AML-193 (cell line): ENCODE measurements around the gene AARS2.
"Not testable (repeated sequence)": the region's sequence is repeated elsewhere in the genome, so short reads cannot be mapped to it uniquely, and the experiment has no call there.

Experiments
- DNase-seq, 2 experiments: peaks; one replicate each; lab custom pipeline; 2025; lab: John Stamatoyannopoulos, UW

The AARS2 gene

DNA sequence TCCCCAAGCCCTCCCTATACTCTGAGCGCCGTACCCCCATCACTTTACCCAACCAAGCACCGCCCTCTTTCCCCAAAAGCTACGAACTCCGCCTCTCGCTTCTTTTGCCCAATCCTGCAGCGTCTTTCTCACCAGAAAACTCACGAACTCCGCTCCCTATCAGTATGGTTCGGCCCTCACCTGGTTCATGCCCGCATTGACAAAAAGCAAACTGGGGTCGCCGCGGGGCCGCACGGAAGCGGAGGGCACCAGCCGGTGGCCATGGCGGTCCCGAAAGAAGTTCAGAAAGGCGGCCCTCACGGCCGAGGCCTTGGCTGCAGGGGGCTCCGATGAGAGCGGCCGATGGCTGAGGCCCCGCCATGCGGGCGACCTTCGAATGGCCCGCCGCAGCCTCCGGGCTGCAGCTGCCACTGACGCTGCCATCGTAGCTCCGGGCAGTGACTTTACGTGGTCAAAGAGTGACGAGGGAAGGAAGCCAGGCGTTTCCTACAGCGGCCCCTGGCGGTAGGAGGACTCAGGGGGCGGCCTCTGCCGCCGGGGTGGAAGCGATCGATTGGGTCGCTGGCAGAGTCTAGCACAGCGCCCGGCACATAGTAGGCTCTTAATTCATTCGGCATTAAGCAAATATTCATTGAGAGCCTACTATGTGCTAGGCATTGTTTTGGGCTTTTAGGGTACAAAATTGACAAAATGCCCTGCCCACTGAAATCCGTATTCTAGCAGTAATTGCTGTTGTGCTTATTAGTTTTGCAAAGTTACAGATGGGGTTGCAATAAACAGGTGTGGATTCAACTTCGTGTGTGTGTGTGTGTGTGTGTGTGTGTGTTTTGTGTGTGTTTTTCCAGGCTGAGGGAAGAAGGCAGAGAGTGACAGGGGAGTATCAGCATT, at the start of gene AARS2:
Gene AARS2, minus strand, starts transcription at position 447 of the 888 bp plus-strand sequence. Its CDS starts 24 bp downstream, at position 423.
- DNase-seq: peak; percentile 88 to 89

DNA sequence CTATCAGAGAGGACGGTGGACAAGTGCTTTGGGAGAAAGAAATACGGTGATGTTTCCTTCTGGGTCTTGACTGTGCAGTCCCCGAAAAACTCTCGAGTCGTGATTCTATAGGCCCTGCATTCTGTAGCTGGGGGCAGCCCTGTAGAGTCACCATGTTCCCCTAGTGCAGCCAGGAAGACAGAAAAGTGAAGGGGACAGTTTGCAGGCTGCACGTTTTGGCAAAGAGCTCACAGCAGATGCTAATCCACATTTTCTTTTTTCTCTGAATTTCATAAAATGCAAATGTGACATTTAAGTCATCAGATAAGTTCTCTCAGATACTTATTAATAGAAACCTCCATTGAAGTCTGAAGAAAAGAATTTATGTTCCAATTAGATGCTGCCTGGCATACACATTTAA, 48.8 kb upstream of the AARS2 start:
- DNase-seq: no peak

DNA sequence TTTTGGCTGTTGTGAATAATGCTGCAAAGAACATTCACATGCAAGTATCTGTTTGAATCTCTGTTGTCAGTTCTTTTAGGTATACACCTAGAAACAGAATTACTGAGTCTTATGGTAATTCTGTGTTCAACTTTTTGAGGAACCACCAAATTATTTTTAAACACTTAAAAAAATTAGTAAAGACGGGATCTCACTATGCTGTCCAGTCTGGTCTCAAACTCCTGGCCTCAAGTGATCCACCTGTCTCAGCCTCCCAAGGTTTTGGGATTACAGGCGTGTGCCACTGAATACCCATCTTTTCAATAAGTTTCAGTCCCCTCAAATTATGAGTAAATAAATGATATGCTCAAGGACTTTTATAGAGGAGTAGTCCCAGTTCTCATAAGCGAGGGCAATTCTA, 46.8 kb upstream of the AARS2 start:
- no peak for DNase-seq

DNA sequence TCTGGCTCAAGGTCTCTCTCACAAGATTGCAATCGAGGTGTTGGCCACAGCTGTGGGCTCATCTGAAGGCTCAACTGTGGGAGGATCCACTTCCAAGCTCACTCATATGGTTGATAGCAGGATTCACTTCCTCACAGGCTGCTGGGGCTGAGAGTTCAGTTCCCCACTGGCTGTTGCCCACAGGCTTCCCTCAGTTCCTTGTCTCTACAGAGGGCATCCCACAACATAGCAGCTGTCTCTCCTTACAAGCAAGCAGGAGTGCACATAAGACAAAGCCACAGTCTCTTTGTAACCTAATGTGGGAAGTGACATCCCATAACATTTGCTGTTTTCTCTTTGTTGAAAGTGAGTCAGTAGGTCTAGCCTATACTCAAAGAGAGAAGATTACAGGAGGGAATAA, 43.3 kb upstream of the AARS2 start:
- no peak for DNase-seq

DNA sequence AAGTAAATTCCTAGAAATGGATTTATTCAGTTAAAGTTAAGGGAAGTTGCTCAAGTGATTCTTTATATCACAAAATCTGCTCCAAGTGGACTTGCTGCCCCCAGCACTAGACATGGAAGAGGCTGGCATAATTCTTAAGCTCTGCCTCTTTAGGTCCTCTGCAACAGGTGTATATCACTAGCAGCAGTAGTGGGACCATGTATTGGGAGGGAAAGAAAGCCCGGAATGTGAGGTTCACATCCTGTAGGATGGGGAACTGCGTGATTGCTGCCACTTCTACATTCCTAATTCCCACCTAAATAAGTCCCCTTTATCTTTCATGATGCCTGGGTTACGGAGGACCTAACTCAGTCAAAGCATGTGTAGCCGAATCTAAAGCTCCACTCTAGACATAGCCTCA, 42.5 kb upstream of the AARS2 start:
- no peak for DNase-seq

DNA sequence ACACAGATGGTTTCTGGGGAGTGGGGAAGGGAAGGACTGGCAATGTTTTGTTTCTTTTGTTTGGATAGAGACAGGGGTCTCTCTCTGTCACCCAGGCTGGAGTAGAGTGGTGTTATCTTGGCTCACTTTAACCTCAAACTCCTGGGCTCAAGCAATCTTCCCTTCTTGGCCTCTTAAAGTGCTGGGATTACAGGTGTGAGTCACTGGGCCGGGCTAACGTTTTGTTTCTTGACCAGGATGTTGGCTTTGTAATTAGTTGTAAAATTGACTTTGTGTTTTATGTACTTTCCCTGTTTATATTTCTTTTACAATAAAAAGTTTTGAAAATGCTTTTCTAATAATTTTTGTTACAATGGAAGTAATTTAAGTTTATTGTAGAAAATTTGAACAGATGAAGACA, 40.2 kb upstream of the AARS2 start:
- no peak for DNase-seq

DNA sequence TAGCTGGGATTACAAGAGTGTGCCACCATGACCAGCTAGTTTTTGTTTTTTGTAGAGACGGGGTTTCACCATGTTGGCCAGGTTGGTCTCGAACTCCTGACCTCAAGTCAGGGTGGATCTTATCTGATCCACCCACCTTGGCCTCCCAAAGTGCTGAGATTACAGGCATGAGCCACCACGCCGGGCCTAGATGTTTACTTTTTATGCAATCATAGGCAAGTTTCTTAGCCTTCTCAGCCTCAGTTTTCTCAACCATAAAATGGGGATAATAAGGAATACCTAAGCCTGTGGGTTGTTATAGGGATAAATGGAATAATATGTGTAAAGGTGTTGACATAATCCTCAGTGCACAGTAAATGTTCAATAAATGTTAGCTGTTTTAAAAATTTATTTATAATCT, 39.1 kb upstream of the AARS2 start:
- no peak for DNase-seq

DNA sequence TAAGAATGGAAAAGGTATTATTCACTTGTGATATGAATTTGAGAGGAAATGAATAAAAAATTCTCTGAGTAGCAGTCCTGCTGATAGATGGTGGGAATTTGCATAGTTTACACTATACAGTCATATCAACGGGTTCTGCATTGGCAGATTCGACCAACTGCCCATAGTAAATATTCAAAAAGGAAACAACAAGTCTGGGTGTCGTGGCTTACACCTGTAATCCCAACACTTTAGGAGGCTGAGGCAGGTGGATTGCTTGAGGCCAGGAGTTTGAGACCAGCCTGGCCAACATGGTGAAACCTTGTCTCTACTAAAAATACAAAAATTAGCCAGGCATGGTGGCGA, 37.5 kb upstream of the AARS2 start:
- DNase-seq: not testable (repeated sequence)

DNA sequence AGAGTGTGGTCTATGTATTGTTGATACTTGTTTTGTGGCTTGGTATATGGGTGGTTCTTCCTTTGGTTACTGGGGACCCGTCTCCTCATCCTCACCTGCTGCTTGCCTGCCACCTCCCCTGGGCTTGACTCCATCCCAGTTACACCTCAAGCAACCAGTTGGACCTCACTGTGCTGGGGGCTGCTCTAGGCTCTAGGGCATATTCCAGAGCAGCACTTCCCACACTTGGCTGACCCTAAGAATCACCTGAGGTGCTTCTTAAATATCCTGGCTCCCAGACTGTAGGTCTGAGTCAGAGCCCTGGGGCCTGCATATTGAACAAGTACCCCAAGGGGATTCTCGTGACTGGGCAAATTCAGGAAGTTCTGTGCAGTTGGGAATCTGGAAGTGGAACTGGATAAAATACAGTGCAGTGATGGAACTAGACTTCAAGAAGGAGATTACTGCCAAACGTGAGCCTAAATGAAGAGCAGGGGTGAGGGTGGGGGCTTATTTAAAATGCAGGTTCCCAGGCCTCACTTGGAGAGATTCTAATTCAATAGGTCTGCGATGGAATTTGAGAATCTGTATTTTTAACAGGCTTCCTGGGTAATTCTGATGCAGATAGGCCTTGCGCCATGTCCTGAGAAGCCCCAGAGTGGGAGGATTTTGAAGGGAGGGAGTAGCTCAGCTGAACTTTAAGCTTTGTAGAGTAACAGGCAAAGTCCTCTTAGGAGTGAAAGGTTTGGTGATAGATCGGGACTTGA, 36.9 kb upstream of the AARS2 start:
- no peak for DNase-seq

DNA sequence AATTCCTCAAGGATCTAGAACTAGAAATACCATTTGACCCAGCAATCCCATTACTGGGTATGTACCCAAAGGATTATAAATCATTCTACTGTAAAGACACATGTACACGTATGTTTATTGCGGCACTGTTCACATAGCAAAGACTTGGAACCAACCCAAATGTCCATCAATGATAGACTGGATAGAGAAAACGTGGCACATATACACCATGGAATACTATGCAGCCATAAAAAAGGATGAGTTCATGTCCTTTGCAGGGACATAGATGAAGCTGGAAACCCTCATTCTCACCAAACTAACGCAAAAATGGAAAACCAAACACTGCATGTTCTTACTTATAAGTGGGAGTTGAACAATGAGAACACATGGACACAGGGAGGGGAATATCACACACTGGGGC, 33.7 kb upstream of the AARS2 start:
- DNase-seq: not testable (repeated sequence)

DNA sequence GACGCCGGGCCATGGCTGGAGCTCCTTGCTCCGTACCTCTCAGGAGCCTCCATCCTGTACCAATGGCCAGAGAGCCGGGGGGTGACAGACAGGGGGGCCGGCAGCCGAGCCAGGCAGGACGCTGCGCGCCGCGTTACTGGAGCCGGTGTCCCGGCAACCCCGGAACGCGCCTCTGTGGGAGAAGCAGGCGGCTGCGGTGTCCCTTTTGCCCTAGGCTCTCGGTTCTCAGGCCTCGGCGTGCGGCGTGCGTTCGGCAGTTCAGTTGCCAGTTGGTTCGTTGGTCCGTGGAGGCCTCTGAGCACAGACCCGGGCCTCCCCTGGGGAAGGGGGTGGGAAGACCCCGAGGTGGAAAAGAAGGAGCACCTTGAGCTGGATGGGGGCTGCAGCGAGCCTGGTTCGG, 29.3 kb upstream of the AARS2 start, which contains the start of gene SPATS1:
Gene SPATS1, plus strand, starts transcription at position 162 of the 400 bp plus-strand sequence. CDS start 446 bp downstream, outside the sequence.
- DNase-seq: no peak

DNA sequence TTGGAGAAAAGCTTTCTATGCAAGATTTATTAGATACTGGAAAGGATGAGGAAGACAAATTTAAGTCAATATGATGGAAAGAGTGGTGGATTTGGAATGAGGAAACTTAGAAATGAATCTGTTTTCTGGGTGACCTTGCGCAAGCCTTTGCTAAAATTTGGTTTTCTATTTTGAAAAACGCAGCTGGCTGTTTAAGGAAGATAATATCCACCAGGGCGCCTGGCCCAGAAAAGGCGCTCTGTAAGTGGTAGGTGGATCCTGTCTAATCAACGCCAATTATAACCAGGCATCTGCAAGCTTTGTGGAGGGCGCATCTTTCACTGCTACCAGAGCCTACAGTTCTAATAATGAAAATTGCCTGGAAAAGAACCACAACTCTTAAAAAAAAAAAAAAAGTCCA, 28.9 kb upstream of the AARS2 start:
- DNase-seq: peak; percentile 49 to 54

DNA sequence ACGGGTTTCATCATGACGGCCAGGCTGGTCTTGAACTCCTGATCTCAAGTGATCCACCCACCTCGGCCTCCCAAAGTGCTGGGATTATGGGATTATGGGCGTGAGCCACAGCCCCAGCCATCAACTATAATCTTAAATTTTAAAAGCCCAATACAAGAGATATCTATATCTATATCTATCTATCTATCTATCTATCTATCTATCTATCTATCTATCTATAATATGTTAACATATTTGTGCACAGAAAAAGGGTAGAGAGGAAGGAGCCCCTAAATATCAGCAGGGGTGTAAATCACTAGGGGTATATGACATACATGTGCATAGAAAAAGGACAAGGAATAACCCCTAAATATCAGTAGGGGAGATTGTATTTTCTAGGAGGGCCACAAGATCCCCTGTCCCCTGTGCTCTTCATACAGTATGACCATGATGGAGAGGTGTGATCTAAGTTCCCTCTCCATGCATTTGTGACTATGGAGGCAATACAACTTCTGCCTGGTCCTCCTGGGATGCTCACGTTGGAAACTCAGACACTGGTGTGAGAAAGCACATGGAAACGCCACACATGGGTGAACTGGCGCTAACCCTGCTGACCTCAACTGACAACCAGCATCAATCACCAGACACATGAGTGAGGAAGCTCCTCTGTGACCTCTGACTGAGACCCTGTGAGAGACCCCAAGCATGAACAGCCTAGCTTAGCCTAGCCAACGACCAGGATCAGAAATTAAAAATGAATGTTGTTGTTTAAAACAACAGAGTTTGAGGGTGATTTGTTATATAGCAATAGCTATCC, 28.1 kb upstream of the AARS2 start:
- DNase-seq: no peak

DNA sequence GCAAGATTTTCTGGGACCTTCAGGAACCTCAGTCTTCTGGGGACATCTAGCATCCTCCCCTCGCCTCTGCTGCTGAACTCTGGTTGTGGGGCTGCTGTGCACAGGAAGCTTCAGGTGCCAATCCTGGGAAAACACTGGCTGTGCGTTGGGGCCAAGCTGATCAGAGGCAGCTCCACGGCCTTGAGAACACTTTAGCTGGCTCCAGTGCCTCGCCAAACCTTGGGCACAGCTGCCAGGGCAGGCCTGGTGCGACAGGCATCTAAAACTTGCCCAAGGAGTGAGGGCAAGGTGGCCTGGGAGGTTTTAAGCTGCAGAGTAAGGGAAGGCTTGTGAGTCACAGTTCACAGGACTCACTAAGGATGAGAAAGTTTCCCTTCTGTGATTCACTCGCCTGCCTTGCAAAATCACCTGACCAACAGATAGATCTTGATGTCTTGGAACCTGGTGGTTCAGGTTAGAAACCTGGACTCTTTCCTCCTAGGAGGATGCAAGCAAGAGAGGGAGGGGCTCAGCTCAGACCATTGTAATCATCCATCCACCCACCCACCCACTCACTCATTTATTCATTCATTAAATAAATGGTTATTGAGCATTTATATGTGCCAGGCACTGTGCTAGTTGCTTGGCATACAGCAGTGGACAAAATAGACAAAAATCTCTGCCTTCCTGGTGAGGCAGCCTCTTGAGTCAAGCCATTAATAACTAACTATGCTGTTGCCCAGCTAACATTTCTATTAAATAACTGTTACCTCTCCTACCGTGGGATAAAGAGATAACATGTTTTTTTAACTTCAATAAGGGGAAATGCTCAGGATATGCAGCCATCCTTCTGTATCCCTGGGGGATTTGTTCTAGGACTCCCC, 26.8 kb upstream of the AARS2 start:
- no peak for DNase-seq

DNA sequence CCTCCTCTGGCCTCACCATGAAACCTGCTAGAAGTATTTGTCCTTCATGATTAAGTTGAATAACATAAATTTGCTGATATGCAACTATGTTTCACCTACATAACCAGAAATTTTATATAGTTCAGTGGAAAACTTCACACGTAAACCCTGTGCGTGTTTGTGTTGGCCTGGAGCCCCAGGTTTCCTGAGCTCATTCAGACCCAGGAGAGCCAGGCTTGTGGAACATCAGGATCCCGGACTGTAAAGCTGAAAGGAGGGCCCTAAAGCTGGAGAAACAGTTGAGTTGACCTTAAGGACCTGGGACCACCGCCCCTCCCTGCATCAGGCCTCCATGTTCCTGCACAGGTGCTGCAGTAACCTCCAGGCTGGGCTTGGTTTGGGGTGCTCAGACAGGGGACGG, 26.2 kb upstream of the AARS2 start:
- no peak for DNase-seq

DNA sequence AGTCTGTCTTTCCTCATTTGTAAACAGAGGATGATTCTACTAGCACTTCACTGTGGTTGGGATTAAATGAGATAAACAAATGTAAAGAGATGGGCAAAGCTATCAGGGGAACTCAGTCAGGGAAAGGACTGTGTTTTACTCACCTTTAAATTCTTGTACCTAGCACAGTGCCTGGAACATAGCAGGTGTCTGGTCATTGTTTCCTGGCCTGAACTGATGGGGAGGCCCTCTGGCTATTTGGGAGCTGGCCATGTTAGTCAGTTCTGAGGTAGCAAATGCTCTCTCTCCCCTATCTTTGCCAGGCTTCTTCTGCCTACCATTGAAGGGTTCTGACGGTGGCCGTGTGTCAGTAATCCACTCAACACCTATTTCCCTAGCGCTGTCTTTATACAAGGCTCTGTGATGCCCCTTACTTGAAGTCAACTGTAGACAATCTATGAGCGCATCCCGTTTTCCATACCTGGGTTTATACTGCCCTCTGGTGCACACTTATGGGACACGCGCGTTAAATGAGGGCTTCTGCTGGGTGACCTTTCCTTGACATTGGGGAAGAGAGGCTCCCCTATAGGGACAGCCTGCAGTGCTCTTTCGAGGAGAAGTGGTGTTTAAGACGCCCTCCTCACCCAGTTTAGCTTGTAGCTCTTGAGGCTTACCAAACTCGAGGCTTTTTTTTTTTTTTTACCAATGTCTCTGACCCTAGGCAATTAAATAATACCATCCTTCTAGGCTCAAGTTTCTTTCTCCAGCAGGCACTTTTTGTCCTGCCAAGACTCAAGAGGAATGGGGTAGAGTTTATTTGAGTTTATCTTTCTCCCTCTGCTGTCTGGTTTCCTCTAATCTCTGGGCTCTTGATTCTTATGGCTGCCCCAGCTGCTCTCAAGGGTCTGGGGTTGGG, 25.3 kb upstream of the AARS2 start:
- peak; percentile 76 to 80 for DNase-seq

DNA sequence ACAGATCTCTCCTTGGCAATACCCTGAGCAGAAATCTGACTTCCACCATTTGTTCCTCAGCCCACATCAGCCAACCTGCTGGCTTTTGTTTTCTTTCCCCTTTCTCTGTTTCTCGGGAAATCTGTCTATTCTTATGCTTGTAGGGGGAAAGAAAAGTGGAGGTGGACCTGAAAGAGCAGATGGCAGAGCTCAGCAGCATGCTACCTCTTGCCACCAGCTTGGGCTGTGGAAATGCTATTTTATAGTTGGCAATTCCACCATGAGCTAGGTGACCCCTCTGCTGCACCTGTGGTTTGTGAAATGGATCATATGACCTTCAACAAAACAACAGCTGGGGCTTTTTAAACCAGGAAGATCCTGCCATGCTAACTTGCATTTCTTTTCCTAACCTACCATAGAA, 22.5 kb upstream of the AARS2 start:
- DNase-seq: no peak

DNA sequence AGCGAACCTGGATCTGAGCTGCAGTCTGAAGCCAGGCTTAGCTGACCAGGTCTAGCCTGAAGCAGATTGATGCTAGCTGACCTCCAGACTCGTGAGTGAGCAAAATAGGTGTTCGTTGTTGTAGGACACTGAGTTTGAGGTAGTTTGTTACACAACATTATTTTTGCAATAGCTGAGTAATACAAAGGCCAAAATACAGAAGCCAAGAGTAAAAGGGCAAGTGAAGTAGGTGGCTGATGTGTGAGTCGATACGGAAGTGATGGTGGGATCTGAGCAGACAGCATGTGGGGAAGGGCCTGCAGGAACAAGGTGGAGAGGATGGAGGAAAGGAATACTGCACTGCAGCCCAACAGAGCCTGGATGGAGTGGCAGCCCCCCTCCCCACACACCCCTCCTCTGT, 20.8 kb upstream of the AARS2 start:
- DNase-seq: peak in 1 of 2 experiments; percentile 12

DNA sequence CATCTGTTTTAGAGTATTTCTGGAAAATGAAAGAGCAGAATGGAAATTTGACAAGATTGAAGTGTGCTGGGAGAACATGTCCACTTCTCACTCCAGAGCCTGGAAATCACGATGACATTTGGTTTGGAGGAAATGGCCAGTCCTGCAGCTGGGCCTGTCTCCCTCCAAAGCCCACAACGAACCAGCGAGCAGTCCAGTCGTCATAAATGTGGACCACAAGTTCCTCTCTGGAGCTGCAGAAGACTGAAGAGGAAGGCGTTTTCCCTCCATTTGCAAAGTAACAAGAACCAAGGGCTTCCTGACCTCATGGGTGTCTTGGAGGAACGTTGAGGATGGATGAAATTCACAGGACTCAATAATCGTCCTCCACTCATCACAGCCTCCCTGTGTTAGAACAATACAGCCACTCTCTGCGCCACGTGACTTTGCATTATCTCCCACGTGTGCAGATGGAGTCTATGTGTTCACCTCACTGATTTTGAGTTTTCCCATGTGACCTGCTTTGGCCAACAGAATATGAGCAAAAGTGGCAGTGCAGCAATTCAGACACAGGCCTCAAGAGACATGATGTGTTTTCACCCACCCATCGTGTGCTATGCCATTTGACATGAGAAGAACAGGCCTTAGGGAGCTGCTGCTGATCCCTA, 20.2 kb upstream of the AARS2 start:
- DNase-seq: no peak

DNA sequence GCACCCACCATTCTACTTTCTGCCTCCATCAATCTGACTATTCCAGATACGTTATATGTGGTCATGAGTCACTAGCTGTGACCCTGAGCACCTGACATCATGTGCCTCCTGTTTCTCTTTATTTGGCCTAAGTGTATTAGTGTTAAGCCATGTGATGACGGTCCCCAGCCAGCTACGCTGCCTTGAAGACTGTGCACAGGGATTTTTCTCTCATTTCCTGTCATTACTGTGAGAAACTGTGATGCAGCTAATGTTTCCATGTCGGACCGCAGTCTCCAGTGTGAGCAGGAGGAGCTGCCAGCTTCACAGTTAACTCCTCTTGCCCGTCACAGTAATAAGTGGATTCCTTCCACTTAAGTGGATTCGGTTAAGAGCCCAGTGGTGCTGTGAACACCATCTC, 19.4 kb upstream of the AARS2 start:
- DNase-seq: no peak
